ENCODE results near the gene FOXO6. TPM values are rescaled to one million over a fixed set of nuclear protein-coding genes. Genes with fewer than 3 reads are reported as not detected.

The FOXO6 gene
- total RNA-seq, 4 donors from 2014 or later: 0.14 to 4.1 TPM; not detected in 2

GRCh38 chr1:41361495-41362356 lies 492 bp downstream of the FOXO6 start:
- Histone ChIP-seq H3K27ac (peak overlapping the region; percentile 47 to 75 (median 70)), H3K27me3 (peaks cover 30% of the 10 kb centered on the region), H3K4me3 (peak overlapping the region; percentile 40 to 67 (median 60)), H3K9me3 (no peaks in the 10 kb centered on the region), H3K4me1 (peaks cover 32 to 59% (median 53%) of the 10 kb centered on the region in 4 donors), H3K36me3 (no peaks in the 10 kb centered on the region)
- no peak for DNase-seq
- in situ Hi-C loops (cut with MboI; ENCODE audit: low pct_ligation_motif_present in 1 of 4, low pct_unique_long_range_greater_than_20kb in 1 of 4, low sequenced_read_pairs in 3 of 4): no loop called here
- 1% methylated on average over 49 of the region's 113 CpGs; no CpG with 5 or more reads in 1 of the 2 donors for WGBS, 2 donors (ENCODE audit: low coverage in 1 of 2)
- intact Hi-C loops (cut with DNase I; ENCODE audit: low total_unique reads): no loop called here
- no peak for TF ChIP-seq CTCF (IDR thresholded peaks at IDR 0.05)
- no peak for TF ChIP-seq POLR2A (IDR thresholded peaks at IDR 0.05)
- no peak for TF ChIP-seq EP300 (IDR thresholded peaks at IDR 0.05; ENCODE audit: low read depth)
- no peak for TF ChIP-seq POLR2AphosphoS5 (IDR thresholded peaks at IDR 0.05)

GRCh38 chr1:41362357-41362721 lies 1.1 kb downstream of the FOXO6 start:
- 21% methylated on average over 9 of the region's 20 CpGs; no CpG with 5 or more reads in 1 of the 2 donors for WGBS, 2 donors (ENCODE audit: low coverage in 1 of 2)
- TF ChIP-seq POLR2A (IDR thresholded peaks at IDR 0.05) (no peak), EP300 (IDR thresholded peaks at IDR 0.05; ENCODE audit: low read depth) (no peak), CTCF (IDR thresholded peaks at IDR 0.05) (no peak), POLR2AphosphoS5 (IDR thresholded peaks at IDR 0.05) (no peak)
- peaks cover 36% of the 10 kb centered on the region for H3K27me3 ChIP-seq
- H3K27ac ChIP-seq: no peak overlapping the region
- DNase-seq: no peak
- in situ Hi-C loops (cut with MboI; ENCODE audit: low pct_ligation_motif_present in 1 of 4, low pct_unique_long_range_greater_than_20kb in 1 of 4, low sequenced_read_pairs in 3 of 4) (no loop called here), intact Hi-C loops (cut with DNase I; ENCODE audit: low total_unique reads) (no loop called here)
- peaks cover 35 to 65% (median 56%) of the 10 kb centered on the region in 4 donors for H3K4me1 ChIP-seq
- no peaks in the 10 kb centered on the region for H3K36me3 ChIP-seq
- H3K9me3 ChIP-seq: no peaks in the 10 kb centered on the region
- peak overlapping the region in 3 of 4 donors; percentile 40 to 67 (median 64) for H3K4me3 ChIP-seq

GRCh38 chr1:41362749-41363590 lies 1.7 kb downstream of the FOXO6 start:
- H3K27me3 ChIP-seq: peaks cover 37% of the 10 kb centered on the region
- TF ChIP-seq EP300 (IDR thresholded peaks at IDR 0.05; ENCODE audit: low read depth) (no peak), POLR2A (IDR thresholded peaks at IDR 0.05) (no peak), CTCF (IDR thresholded peaks at IDR 0.05) (no peak), POLR2AphosphoS5 (IDR thresholded peaks at IDR 0.05) (no peak)
- intact Hi-C loops (cut with DNase I; ENCODE audit: low total_unique reads) (no loop called here), in situ Hi-C loops (cut with MboI; ENCODE audit: low pct_ligation_motif_present in 1 of 4, low pct_unique_long_range_greater_than_20kb in 1 of 4, low sequenced_read_pairs in 3 of 4) (no loop called here)
- 49 to 60% methylated on average over 1 to 8 of the region's 8 CpGs for WGBS, 2 donors (ENCODE audit: low coverage in 1 of 2)
- H3K9me3 ChIP-seq: no peaks in the 10 kb centered on the region
- no peak overlapping the region for H3K27ac ChIP-seq
- no peak for DNase-seq
- H3K4me3 ChIP-seq: no peak overlapping the region
- no peaks in the 10 kb centered on the region for H3K36me3 ChIP-seq
- peaks cover 34 to 59% (median 51%) of the 10 kb centered on the region in 4 donors for H3K4me1 ChIP-seq

Measured in transverse colon (tissue), 4 donors.